OCI-LY7 (cell line): Measurements from ENCODE around the gene ADAMTS7.

ENCODE experiments used
- CTCF ChIP-seq: fragments of 200-600 bp; sonication (generic); conservative IDR thresholded peaks from 2 replicates; pipeline ENCODE4 v1.5.1; 2014; ENCODE audit warnings: mild to moderate bottlenecking, antibody characterized with exemption, low read length, moderate library complexity, mixed read lengths
- EZH2phosphoT487 ChIP-seq: fragments of 200-600 bp; sonication (generic); IDR thresholded peaks from 2 replicates; pipeline ENCODE4 v1.6.1; 2018; ENCODE audit warnings: low read depth, borderline replicate concordance, mild to moderate bottlenecking, mixed run types, antibody characterized with exemption, low read length, moderate library complexity, mixed read lengths

DNA sequence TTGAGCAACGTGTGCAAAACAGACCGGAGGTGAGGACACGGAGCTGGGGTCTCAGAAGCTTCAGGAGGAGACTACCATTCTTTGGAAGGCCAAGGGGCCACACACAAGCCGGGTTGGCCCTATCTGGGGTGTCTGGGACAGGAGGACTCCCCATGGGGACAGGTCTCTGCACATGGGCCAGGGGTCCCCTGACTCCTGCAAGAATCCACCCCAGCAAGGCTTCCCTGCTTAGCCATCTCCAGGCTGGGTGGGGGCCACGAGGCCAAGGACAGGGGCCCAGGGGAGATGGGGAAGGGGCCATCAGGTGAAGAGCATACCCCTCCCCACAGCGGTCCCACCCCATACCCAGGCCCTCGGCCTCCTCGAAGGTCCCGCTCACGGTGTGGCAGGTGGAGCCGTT is 38.5 kb downstream of the ADAMTS7 start:
- no peak for TF ChIP-seq CTCF
- no peak for TF ChIP-seq EZH2phosphoT487
